HG03045 (cell line): ENCODE results near the gene SNCAIP.

Experiments
- ATAC-seq: cut with Tn5 transposase; IDR thresholded peaks from one replicate; pipeline ENCODE4 v1.9.1; 2021; ENCODE audit warnings: mild to moderate bottlenecking, moderate library complexity; ENCODE audit not compliant: unreplicated experiment

The SNCAIP gene

GRCh38 chr5:122421374-122422079 is 109.5 kb downstream of the SNCAIP start:
- ATAC-seq, result peak; percentile 83

GRCh38 chr5:122423221-122423620 is 111.2 kb downstream of the SNCAIP start:
- no peak for ATAC-seq

GRCh38 chr5:122424132-122424531 is 112.1 kb downstream of the SNCAIP start:
- ATAC-seq, result no peak

GRCh38 chr5:122426301-122426700 is 114.3 kb downstream of the SNCAIP start:
- ATAC-seq, result no peak

- no peak for ATAC-seq
Observed at GRCh38 chr5:122427621-122428020, 115.6 kb downstream of the SNCAIP start.

GRCh38 chr5:122429545-122430318 is 117.7 kb downstream of the SNCAIP start:
- no peak for ATAC-seq

- ATAC-seq, result no peak
Observed at GRCh38 chr5:122430319-122430586, 118.2 kb downstream of the SNCAIP start.

- no peak for ATAC-seq
Observed at GRCh38 chr5:122431298-122431697, 119.3 kb downstream of the SNCAIP start.

GRCh38 chr5:122434205-122434970 is 122.4 kb downstream of the SNCAIP start:
- ATAC-seq, result no peak

GRCh38 chr5:122435234-122435633 is 123.2 kb downstream of the SNCAIP start:
- no peak for ATAC-seq

- no peak for ATAC-seq
Observed at GRCh38 chr5:122435761-122436160, 123.7 kb downstream of the SNCAIP start.

- no peak for ATAC-seq
Observed at GRCh38 chr5:122436615-122437014, 124.6 kb downstream of the SNCAIP start.

- ATAC-seq, result no peak
Observed at GRCh38 chr5:122439645-122440044, 127.6 kb downstream of the SNCAIP start.

- ATAC-seq, result no peak
Observed at GRCh38 chr5:122442938-122443337, 130.9 kb downstream of the SNCAIP start.

GRCh38 chr5:122444411-122444810 is 132.4 kb downstream of the SNCAIP start:
- no peak for ATAC-seq

GRCh38 chr5:122445070-122445469 is 133.0 kb downstream of the SNCAIP start:
- ATAC-seq, result no peak

- ATAC-seq, result no peak
Observed at GRCh38 chr5:122447072-122447471, 135.0 kb downstream of the SNCAIP start.

- ATAC-seq, result no peak
Observed at GRCh38 chr5:122447879-122448278, 135.8 kb downstream of the SNCAIP start.

GRCh38 chr5:122454541-122454940 is 142.5 kb downstream of the SNCAIP start:
- ATAC-seq, result no peak

- ATAC-seq, result no peak
Observed at GRCh38 chr5:122455939-122456338, 143.9 kb downstream of the SNCAIP start.

GRCh38 chr5:122457178-122457826 is 145.3 kb downstream of the SNCAIP start:
- ATAC-seq, result no peak
